HG02759 (cell line): Measurements from ENCODE around the gene RTRAF.

Experiments used
- ATAC-seq: cut with Tn5 transposase; IDR thresholded peaks from one replicate; pipeline ENCODE4 v1.9.1; 2021; ENCODE audit warnings: mild to moderate bottlenecking, moderate library complexity; ENCODE audit not compliant: unreplicated experiment

Gene RTRAF

DNA sequence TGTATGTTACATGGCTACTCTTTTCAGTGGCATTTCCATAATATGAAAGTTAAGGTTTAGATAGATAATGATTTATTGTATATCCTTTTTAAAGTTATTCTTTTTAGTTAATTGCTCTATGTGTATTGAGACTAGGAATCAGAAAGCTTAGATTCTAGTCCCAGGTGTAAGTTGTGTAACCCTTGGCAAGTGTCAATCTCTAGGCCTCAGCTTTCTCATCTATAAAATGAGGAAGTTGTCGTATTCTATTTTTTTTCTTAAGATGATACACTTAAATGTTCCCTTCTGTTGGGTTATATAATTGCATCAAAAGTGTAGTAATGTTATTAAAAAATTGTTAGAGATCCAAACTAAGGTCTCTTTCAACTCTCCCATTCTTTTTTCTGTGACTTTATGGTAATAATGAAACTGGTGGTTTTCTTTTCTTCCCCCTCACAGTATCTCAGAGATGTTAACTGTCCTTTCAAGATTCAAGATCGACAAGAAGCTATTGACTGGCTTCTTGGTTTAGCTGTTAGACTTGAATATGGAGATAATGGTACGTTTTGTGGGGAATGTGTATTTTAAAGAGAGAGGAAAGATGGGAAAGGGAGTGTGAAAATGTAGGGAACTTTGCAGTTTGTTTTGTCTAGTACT lies 4.1 kb downstream of the RTRAF start:
- ATAC-seq: no peak

DNA sequence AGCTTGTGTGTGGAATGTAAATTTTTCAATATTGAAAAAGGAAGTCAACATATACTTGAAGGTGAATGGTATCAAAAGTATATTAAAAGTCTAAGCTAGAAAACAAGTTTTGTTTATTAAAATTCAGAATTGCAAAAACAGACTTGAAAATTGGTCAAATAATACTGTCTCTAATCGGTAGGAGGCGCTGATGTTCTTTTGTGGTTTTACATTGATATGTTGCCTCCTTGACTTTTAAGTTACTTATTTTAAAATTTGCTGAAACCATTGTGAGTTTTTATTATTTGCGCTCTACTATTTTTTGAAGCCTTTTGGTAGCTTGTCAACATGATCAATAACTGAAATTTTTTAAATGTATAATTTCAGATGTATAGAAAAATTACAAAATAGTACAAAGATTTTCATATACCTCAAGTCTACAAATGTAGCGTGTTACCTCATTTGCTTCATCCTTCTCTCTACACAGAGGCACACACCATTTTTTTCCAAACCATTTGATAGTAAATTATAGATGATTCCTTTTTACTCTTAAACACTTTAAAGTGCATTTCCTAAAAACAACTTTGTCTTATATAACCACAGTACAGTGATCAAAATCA lies 6.9 kb downstream of the RTRAF start:
- ATAC-seq: no peak

DNA sequence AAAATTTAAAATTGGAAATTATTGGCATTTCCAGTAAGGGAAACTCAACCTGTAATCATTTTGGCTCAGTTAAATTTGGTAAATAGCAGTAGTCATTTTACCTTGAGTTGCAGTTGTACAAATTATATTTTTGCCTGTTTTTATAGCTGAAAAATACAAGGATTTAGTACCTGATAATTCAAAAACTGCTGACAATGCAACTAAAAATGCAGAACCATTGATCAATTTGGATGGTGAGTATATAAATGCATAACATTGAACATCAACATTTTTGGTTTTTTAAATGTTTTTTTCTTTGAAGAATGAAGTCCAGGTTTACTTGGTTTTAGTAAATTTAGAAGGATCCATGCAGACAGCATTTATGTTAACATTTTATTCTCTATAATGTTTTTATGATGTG lies 9.0 kb downstream of the RTRAF start:
- no peak for ATAC-seq

DNA sequence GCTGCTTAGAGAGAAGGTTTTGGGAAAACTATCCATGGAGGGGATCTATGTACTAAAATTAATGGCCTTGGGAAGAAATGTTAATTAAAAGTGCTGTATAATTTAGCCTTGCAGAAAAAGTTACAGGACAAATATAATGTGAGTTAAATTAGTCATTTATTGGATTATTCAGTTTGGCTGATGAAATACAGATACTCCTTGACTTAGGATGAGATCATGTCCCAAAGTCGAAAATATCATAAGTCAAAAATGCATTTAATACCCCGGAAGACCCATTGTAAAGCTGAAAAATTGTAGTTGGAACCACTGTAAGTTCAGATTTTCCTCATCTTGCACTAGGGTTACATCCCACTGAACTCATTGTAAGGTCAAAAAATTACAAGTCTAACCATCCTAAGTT lies 9.7 kb downstream of the RTRAF start:
- ATAC-seq: no peak

DNA sequence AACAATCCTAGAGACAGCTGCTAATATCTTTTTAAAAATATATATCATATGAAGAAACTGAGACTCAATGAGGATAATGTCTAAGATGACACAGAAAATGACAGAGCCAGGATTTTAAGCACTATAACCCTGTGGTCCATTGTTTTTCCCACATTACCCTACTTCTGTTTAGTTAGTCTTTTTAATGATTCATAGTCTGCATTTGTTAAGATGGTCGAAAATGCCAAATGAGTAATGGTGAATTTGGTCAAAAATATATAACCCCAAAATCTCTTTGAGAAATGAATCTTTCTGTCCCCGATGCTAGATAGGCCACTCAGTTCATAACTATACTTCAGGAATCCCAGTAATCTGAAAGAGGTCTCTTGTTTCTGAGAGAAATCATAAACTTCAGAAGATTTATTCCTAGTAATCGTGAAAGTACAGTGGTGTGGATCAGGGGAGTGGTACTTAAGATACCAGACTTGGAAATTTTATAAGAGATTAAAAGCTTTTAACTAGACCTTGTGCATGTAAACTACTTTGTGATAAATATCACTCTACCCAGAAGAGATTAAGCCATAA lies 10.8 kb downstream of the RTRAF start:
- ATAC-seq: no peak

DNA sequence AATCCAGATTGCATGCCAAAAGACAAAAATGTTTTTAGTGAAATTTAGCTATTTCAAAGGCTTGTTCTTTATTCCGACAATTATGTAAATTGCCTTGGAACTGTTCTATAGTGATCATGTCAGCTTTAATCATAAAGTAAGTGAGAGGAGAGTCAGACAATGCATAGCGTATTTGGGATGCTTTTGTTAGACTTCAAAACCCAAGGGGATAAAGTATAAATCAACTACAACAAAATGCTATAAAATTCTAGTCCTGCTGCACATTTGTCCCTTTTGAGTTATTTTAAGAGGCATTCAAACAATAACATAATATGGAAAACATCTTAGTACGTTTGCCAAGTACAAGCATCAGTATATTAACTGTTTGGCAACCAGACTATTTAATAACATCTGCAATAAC lies 11.3 kb downstream of the RTRAF start:
- ATAC-seq: no peak

DNA sequence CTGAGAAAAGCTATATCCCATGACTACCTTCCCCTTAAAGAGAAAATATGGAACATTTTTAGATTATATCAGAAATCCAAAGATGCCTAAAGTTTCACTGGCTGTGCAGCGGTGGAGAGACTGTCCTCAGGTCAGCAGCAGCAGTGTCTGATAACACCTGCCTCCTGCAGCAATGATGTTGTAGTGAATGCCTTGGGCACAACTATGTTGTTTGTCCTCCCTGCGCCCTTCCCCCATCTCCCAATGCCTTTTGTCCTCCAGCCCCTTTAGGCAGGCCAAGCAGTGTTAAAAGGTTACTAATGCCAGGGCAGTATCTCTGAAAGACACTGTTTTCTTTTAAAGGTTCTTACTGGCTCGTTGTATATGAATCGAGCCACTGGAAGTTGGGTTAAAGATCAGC lies 13.2 kb downstream of the RTRAF start:
- no peak for ATAC-seq

DNA sequence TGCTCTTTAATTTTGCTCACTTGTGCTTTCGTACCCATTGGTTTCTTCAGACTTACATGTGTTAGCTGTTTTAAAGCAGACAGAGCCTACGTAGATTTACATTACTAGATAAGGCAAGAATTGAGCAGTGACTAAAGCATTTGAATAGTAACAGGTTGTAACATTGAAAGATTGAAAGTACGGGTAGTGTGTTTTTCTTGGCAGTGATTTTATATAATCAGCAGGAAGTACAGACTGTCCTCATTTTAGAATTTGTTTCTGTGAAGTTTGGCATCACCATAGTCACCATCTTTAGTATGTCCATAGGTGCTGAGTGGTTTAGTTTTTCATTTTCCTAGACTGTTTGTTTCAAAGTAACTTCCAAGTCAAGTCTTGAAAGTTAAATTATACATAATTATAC lies 14.0 kb downstream of the RTRAF start:
- ATAC-seq: no peak

DNA sequence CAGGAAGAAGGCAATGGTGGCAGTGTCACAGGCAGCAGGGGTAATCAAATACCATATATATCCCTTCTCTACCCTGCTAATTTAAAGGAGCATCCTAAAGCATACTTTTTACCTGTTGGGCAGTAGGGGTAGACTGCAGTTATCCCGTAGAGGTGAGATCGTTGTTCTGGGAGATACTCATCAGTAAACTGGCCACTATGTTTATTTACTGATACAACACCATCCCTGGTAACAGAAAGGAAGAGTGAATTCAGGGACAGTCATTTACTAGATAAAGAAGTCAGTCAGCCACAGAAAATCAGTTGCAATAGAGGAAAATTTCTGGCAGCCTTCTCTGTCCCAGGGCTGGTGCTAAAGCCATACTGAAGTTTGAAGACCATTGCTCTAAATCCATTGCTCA lies 16.3 kb downstream of the RTRAF start:
- no peak for ATAC-seq

DNA sequence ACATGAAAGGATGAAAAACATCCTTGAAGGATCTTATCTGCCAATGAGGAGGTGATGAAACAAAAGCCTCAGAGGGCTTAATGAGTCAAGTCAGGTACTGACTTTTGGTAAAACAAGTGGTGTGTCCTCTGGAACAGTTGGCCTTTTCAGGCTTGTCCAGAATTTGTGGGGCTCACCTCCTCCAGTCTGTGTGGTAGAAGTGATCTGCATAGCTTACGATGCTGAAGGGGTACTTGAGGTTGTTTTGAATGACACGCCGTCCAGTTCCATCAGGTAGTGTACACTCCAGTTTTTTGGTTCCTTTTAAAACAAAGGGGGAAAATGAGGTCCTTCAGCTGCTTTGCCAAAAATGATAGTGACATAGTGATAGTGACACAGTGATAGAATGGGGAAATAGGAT lies 17.0 kb downstream of the RTRAF start:
- ATAC-seq: no peak

DNA sequence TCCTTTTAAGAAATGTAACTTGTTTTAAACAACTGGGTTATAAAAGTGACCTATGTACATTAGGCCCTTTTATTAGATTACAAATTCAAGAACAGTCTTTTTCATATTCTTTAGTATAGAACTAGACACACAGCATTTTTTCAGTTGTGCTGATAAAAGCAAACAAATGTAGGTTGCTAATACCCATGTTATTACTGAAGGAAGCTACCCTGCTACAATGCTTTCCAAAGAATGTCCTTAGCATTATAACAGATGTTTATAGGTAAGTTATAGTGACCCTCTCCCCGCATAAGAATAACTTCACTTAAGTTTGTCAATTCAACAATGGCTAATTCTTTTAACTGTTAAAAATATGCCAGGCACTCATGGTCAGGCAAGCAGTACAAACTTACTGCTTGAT lies 17.9 kb downstream of the RTRAF start:
- ATAC-seq: no peak

DNA sequence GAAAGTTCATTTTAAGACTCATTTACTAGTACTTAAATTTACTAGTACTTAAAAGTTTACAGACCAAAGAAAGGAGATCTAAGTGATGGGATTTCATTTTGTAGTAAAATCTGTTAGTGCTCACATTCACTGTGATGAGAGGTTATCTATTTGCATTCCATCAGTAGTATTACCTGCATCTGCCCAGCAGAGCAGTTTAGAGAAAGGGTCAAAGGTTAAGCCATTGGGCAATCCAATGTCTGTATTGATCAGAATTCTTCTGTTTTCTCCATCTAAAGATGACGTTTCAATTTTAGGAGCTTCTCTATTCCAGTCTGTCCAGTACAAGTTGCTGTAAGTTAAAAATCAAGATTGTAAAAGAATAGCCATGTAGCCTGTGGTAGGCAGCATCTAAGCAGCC lies 18.3 kb downstream of the RTRAF start:
- no peak for ATAC-seq

DNA sequence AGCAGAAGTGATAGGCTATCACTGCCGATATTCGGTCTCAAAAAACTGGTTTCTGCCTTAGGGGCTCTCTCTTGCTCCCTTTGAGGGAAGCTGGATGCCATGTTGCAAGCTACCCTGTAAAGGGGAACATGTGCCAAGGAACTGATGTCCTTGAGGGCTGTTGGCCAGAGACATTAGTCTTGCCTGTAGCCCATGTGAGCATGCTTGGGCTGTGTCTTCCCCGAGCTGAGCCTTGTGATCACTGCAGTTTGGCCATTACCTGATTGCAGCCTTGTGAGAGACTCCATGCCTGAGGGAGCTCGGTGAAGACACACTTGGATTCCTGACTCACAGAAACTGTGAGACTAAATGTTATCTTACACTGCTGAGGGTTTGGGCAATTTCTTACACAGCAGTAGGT lies 18.8 kb downstream of the RTRAF start:
- no peak for ATAC-seq

DNA sequence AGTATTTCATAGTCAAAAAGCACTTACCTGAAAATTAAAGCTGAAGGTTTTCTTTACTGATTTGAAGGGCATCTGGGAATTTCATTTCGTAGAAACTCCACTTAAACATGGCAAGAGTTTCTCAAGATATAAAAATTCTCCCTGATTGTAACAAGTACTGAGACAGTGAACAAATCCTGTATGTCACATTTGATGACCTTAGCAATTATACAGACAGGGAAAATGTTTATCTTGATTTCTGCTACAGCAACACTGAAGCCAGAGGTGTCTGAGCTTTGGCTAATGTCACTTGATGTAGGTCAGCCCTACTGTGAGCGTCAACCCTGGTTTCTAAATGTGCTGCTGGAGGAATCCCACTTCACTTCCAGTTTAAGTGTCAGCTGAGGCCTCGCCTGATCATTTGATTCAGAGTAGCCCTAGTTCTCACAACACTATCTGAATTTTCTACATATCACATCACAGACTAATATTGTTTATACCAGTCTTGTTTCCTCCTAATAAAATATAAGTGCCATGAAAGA lies 20.9 kb downstream of the RTRAF start:
- ATAC-seq: no peak

DNA sequence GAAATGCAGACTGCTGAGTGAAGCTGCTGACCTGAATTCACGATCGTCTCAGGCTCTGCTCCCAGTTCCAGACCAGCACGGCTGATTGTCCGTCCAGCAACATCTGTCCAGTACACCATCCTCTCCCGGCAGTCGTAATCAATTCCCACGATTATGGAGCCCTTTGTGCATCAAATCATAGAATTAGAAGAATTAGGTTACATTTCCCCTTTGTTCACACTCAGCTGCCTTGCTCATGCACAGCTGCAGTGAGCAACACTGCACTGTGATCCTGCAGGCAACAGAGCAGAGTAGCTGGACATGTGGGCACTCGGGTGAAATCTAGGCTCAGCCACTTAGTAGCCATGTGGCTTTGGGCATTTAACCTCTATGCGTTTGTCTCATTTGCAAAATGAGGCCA lies 22.2 kb downstream of the RTRAF start:
- ATAC-seq: no peak

DNA sequence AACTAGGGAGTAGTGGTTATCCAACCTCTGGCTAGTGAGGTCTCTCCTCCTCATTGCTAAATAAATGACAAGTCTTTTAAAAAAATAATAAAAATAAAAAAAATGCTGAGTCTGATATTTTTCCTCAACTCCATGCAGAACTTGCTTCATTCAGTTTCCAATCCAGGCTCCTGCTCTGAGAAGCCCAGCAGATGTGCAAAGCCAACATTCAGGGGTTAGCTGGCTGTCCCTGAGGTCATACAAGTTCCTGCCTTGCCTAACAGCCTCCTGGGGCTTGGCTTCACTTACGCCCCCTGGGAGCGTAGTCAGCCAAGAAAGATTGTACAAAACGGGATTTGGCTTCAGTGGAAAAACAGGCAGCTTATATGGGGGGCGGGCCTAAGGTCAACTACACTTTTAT lies 23.3 kb downstream of the RTRAF start:
- ATAC-seq: no peak

DNA sequence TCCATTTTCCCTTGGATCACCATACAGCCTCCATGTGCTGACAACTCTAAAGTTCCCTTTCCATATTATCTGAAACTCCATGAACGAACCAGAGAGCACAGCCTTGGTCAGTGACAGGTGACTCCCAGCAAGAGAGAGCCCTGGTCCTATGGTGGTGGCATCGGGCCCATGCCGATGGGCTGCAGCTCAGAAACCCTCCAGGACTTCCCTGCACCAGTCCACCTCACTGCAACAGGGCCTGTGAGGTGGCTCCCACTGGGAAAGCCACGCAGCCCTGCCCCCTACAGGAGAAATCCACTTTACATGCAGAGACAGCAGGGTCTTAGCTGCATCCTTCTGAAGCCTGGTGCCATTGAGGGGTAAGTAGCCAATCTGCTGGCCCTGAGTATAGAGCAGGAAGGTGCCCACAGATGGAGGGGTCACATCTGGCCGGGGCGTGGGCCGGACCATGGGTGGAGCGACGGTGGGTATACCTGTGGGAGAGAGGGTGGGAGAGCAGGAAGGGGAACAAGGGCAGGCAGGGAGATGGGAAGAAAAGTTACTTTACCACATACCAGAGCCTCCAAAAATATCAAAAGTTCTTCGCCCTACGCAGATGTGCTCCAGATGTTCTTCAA lies 24.7 kb downstream of the RTRAF start:
- ATAC-seq: no peak

DNA sequence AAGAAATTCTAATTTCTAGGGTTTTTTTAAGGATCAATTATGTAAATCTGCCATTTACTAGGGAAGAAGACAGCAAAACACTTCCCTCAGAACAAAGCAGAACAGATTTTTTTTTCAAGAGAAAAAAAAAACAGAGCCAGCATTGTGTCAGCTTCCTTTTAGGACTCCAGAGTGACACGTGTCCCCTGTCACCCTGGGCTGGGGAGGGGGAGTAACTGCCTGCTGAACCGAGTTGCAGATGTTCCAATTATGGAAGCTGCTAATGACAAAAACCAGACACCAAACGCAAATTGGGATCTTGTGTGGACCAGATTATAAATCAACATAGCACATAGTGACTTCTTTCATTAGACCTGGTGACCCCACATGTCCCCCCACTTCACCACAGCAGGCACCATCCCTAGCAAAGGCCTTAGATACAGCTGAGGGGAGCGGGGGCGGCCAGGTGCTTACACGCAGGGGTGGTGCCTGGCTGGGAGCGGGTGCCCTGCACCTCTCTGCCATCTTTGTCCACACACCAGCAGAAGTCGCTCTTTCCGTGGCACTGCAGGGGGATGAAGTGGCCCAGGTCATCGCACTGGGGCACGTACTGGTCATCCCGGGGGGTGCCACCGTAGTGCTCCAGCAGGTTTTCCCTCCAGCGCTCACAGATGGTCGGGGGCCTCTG lies 25.4 kb downstream of the RTRAF start:
- no peak for ATAC-seq

DNA sequence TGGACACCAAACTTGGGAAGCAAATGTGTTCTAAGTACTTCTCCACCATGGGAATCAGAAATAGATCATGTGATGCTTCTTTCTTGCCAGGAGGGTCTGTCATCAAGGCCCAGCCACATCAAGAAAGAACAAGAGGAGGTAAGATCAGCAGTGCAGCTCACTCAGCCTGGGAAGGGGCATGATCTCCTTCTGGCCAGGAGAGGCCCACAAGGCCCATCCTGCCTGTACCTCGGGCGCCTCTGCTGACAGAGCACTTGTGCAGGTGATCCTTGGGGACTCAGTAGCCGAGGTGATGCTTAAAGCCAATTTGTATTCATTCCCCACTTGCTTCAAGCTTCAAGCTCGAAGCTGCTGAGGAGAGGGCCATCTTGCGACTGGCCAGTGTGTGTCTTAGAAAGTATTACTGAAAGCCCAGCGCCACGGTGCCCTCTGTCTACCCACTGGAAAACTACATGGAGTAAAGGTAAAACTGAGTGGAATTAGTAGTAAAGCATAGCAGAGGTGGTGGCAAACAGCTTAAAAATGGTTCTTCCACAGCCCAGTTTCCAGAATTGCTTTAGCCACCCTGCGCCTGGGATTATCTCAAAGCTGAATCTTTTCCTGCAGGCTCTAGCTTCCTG lies 26.2 kb downstream of the RTRAF start:
- ATAC-seq: no peak

DNA sequence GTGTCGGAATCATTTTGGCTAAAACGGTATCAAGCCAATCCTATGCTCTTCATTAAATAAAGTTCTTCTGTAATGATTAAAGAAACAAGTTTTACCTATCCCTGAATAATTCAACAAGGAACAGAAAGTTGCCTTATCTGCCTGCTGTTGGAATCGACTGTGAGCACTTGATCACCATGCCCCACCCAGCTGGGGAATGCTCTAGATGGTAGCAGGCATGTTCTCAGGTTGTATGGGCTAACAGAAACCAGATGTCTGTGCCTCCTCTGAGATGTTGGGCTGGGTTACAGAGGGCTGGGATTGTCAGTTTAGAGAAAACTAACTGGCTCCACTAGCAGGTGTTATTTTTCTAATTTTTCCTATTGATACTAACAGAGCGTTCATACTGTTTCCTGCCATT lies 28.9 kb downstream of the RTRAF start:
- ATAC-seq: no peak

DNA sequence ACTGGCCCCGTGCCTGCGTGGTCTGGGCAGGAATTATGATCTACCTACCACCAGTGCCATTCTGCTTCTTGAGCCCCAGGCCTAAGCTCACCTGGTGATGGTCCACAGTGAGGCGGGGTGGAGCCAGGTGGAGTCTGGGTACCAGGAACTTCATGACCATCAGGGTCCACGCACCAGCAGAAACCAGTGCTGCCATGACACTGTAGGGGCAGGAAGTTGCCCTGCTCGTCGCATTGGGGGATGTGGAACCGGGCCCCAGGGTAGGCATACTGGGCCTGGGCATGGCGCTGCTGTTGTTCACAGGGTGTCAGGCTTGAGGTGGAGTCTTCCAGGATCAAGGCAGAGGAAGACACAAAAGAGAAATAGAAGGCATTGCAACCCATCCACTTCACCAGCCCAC lies 29.6 kb downstream of the RTRAF start:
- ATAC-seq: no peak
